ENCODE data around the gene BRICD5.

Gene BRICD5

DNA sequence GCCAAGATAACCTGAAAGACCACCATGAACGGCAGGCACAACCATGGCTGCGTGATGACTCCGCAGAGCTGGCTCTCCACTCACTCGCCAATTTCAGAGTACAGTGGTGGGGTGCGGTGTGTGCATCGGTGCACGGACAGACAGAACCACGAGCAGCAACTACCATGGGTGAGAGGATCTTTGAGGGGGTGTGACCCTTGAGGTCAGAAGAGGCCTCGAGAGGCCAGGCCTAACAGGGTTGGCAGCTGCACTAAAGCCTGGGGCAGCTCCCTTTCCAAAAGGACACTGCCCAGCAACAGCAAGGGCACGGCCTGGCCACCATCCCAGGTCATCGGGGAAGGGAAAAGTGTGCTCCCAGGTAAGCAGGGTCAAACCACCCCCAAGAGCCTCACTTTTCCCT lies 42.6 kb upstream of the BRICD5 start:
- ChIA-PET POLR2A (interaction anchor here (1.2 to 3.7 kb wide), 2 partner anchors 16 to 58 kb away, joined by 4 to 48 read pairs; partner anchors contain the start of gene DNASE1L2), CTCF (interaction anchor here (1.0 to 1.3 kb wide), 2 partner anchors 9 to 58 kb away, joined by 4 to 6 read pairs; no protein-coding TSS in a partner anchor)
- H3K36me3 ChIP-seq (ENCODE audit: control insufficient read depth in 2 of 2, insufficient read depth in 1 of 2, low read length in 2 of 2), result peaks cover 41 to 70% of the 10 kb centered on the region in 2 experiments

DNA sequence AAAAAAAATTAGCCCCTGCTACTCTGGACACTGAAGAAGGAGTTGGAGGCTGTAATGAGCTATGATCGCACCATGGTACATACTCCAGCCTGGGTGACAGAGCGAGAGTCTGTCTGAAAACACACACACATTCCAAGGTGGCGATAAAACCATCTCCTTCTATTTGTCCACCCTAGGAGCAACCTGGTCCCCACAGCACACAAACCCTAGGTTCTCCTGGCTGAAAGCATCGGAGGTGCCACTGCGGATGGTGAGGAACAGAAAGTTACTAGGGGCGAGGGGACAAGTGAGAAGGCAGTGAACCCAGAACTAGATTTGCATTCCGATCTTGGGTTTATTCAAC lies 42.1 kb upstream of the BRICD5 start:
- ChIA-PET POLR2A (interaction anchor here (1.9 to 3.7 kb wide), 4 partner anchors 14 to 58 kb away, joined by 10 to 48 read pairs (median 14); partner anchors contain the start of gene DNASE1L2), CTCF (interaction anchor here (0.6 to 1.9 kb wide), 5 partner anchors 10 to 249 kb away, joined by 3 to 14 read pairs (median 3); no protein-coding TSS in a partner anchor)
- Histone ChIP-seq H3K4me1 (ENCODE audit: control insufficient read depth, insufficient read depth, low read length) (peaks cover 7% of the 10 kb centered on the region), H3K4me3 (ENCODE audit: low read depth, low read length) (no peak overlapping the region), H3K27ac (ENCODE audit: extremely low read depth, low read depth, low read length) (peak overlapping the region; percentile 28; the same call in 1 of the 2 replicates), H3K36me3 (ENCODE audit: control insufficient read depth in 2 of 2, insufficient read depth in 1 of 2, low read length in 2 of 2) (peaks cover 44 to 64% of the 10 kb centered on the region in 2 experiments), H3K9me3 (ENCODE audit: control insufficient read depth, insufficient read depth, low read depth, low read length) (no peaks in the 10 kb centered on the region)
- TF ChIP-seq ZSCAN30 (tag by site-specific recombination; IDR thresholded peaks at IDR 0.05) (no peak), KLF8 (tag by site-specific recombination; IDR thresholded peaks at IDR 0.05) (0 out of 2 replicates have a peak, but pooled peaks have one; percentile 11), ZNF747 (tag by site-specific recombination; IDR thresholded peaks at IDR 0.05) (no peak), ZNF654 (tag by site-specific recombination; IDR thresholded peaks at IDR 0.05; ENCODE audit: low read depth) (no peak), GLIS1 (tag by site-specific recombination; IDR thresholded peaks at IDR 0.05) (no peak), ZNF391 (tag by site-specific recombination; IDR thresholded peaks at IDR 0.05; ENCODE audit: borderline replicate concordance, low read depth) (no peak), ZBTB20 (tag by site-specific recombination; IDR thresholded peaks at IDR 0.05) (peak; percentile 17; the same call in 1 of the 2 replicates), ZNF623 (tag by site-specific recombination; IDR thresholded peaks at IDR 0.05) (no peak), ZNF10 (tag by site-specific recombination; IDR thresholded peaks at IDR 0.05) (no peak), MYNN (tag by site-specific recombination; IDR thresholded peaks at IDR 0.05; ENCODE audit: borderline replicate concordance) (no peak), ZBTB17 (tag by site-specific recombination; IDR thresholded peaks at IDR 0.05) (peak; percentile 41), ZNF707 (tag by site-specific recombination; IDR thresholded peaks at IDR 0.05) (no peak), OSR2 (tag by site-specific recombination; IDR thresholded peaks at IDR 0.05) (no peak), ZNF24 (tag by site-specific recombination; IDR thresholded peaks at IDR 0.05) (no peak), BCL11A (tag by site-specific recombination; IDR thresholded peaks at IDR 0.05; ENCODE audit: low read depth) (0 out of 2 replicates have a peak, but pooled peaks have one; percentile 53), ZNF521 (tag by site-specific recombination; IDR thresholded peaks at IDR 0.05) (no peak), ZNF112 (tag by site-specific recombination; IDR thresholded peaks at IDR 0.05) (no peak), ZNF830 (tag by site-specific recombination; IDR thresholded peaks at IDR 0.05; ENCODE audit: low read depth) (no peak), PRDM1 (tag by site-specific recombination; IDR thresholded peaks at IDR 0.05) (peak; percentile 83), ZFP69B (tag by site-specific recombination; IDR thresholded peaks at IDR 0.05) (no peak), ZNF324 (tag by site-specific recombination; IDR thresholded peaks at IDR 0.05) (no peak), ZNF366 (tag by site-specific recombination; conservative IDR thresholded peaks at IDR 0.05) (peak; percentile 38; the same call in 1 of the 2 replicates), ZNF274 (IDR thresholded peaks at IDR 0.05; ENCODE audit: low read length) (no peak), ZNF274 (tag by site-specific recombination; IDR thresholded peaks at IDR 0.05; ENCODE audit: borderline replicate concordance) (no peak), ZNF169 (tag by site-specific recombination; IDR thresholded peaks at IDR 0.05) (no peak), ZNF561 (tag by site-specific recombination; IDR thresholded peaks at IDR 0.05; ENCODE audit: borderline replicate concordance) (no peak), ZNF600 (tag by site-specific recombination; IDR thresholded peaks at IDR 0.05) (peak; percentile 92)
- TF ChIP-seq, protein P1, sequence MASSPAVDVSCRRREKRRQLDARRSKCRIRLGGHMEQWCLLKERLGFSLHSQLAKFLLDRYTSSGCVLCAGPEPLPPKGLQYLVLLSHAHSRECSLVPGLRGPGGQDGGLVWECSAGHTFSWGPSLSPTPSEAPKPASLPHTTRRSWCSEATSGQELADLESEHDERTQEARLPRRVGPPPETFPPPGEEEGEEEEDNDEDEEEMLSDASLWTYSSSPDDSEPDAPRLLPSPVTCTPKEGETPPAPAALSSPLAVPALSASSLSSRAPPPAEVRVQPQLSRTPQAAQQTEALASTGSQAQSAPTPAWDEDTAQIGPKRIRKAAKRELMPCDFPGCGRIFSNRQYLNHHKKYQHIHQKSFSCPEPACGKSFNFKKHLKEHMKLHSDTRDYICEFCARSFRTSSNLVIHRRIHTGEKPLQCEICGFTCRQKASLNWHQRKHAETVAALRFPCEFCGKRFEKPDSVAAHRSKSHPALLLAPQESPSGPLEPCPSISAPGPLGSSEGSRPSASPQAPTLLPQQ (tag by site-specific recombination; IDR thresholded peaks at IDR 0.05), result no peak; the same call in 1 of the 2 replicates
- TF ChIP-seq, protein P2, sequence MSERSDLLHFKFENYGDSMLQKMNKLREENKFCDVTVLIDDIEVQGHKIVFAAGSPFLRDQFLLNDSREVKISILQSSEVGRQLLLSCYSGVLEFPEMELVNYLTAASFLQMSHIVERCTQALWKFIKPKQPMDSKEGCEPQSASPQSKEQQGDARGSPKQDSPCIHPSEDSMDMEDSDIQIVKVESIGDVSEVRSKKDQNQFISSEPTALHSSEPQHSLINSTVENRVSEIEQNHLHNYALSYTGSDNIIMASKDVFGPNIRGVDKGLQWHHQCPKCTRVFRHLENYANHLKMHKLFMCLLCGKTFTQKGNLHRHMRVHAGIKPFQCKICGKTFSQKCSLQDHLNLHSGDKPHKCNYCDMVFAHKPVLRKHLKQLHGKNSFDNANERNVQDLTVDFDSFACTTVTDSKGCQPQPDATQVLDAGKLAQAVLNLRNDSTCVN (tag by site-specific recombination; optimal IDR thresholded peaks at IDR 0.05), result no peak
- TF ChIP-seq, protein P3, sequence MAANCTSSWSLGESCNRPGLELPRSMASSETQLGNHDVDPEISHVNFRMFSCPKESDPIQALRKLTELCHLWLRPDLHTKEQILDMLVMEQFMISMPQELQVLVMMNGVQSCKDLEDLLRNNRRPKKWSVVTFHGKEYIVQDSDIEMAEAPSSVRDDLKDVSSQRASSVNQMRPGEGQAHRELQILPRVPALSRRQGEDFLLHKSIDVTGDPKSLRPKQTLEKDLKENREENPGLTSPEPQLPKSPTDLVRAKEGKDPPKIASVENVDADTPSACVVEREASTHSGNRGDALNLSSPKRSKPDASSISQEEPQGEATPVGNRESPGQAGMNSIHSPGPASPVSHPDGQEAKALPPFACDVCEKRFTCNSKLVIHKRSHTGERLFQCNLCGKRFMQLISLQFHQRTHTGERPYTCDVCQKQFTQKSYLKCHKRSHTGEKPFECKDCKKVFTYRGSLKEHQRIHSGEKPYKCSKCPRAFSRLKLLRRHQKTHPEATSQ (tag by site-specific recombination; IDR thresholded peaks at IDR 0.05), result no peak
- TF ChIP-seq, protein P4, sequence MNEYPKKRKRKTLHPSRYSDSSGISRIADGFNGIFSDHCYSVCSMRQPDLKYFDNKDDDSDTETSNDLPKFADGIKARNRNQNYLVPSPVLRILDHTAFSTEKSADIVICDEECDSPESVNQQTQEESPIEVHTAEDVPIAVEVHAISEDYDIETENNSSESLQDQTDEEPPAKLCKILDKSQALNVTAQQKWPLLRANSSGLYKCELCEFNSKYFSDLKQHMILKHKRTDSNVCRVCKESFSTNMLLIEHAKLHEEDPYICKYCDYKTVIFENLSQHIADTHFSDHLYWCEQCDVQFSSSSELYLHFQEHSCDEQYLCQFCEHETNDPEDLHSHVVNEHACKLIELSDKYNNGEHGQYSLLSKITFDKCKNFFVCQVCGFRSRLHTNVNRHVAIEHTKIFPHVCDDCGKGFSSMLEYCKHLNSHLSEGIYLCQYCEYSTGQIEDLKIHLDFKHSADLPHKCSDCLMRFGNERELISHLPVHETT (tag by site-specific recombination; IDR thresholded peaks at IDR 0.05), result no peak

More for the DNA sequence above, 42.6 kb upstream of the BRICD5 start:
- H3K27ac ChIP-seq (ENCODE audit: extremely low read depth, low read depth, low read length), result no peak overlapping the region
- H3K4me1 ChIP-seq (ENCODE audit: control insufficient read depth, insufficient read depth, low read length), result peaks cover 7% of the 10 kb centered on the region
- no peak for TF ChIP-seq ZNF501 (tag by site-specific recombination; IDR thresholded peaks at IDR 0.05)
- 0 out of 2 replicates have a peak, but pooled peaks have one; percentile 20 for TF ChIP-seq BCL11B (tag by site-specific recombination; IDR thresholded peaks at IDR 0.05; ENCODE audit: low read depth)
- H3K4me3 ChIP-seq (ENCODE audit: low read depth, low read length), result no peak overlapping the region
- no peaks in the 10 kb centered on the region for H3K9me3 ChIP-seq (ENCODE audit: control insufficient read depth, insufficient read depth, low read depth, low read length)
